GM18861 (cell line): ENCODE data around the gene GYPC.
"Not testable (repeated sequence)": the region's sequence is repeated elsewhere in the genome, so short reads cannot be mapped to it uniquely, and the experiment has no call there.

ENCODE experiments used
- ATAC-seq: cut with Tn5 transposase; IDR thresholded peaks from one replicate; pipeline ENCODE4 v1.9.1; 2021; ENCODE audit not compliant: unreplicated experiment

The GYPC gene

GRCh38 chr2:126668254-126668653 is 12.3 kb downstream of the GYPC start:
- ATAC-seq = no peak

GRCh38 chr2:126669772-126670171 is 13.8 kb downstream of the GYPC start:
- no peak for ATAC-seq

DNA sequence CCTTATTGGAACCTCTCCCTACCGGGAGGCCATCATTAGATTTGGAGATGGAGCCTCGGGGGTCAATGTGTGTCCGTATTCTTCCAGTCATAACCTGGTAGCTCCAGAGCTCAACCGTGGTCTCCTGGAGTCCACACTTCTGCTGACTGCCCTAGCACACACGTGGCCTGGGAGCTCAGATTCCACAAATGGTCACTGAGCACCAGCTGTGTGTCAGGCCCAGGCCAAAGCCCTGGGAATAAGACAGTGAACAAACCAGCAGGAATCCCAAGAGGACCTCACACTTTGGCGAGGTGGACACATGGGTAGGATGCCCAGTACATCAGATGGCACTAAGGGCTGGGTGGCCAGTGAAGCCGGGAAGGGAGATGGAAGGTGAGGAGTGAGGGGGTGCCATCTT is 15.5 kb downstream of the GYPC start:
- no peak for ATAC-seq

DNA sequence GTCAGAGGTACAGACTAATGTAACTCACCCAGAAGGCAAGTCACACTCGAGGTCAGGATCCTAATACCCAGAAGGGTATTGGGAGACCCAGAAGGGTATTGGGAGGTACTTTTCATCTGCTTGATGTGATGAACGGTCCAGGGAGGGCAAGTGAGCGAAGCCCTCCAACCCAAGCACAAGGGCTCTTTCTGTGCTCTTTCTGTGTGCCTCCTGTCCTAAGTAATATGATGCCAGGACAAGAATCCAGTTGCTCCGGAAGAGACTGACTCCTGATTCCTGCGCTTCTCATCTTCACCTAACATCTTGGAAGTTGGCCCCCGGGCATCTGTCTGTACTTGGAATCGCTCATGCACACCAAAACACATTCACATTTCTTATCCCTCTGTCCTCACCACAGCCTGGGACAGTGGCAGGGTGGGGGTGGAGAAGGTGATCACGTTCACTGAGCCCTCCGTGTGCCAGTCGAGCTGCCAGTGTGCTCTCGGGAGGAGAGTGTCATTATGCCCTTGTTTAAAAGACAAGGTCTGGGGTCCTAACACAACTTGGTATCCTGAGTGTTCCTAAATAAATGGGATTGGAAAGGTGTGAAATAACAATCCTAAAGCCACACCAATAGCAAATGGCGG is 17.1 kb downstream of the GYPC start:
- ATAC-seq = no peak

DNA sequence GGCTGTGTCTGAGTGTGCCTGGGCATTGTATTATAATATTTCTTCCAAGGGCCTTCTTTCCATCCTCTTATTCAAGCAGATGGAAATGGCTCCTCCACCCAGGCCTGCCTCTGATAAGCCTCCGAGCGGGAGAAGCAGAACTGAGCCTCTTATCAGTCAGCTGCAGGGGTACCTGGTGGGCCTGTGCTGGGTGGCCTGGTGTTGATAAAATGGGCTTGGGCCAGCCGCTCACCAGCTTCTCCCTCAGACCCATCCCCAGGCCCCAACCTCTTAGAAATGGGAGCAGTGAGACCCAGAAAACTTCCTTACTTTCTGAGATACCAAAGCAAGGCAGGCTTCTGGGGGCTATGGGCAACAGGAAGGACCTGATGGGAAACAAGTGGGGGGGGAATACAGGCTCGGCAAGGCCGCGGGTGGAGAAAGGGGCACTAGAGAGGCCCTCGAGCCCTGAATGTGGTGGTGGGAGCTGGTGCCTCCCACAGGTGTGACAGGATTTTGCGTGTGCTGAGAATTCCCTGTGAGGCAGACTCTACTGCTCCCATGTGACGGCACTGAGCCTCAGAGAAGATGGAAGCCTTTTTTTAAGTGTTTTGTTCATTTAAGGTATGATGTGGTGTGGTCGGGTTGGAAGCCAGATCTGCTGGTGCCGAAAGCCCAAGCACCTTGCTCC is 18.3 kb downstream of the GYPC start:
- ATAC-seq = no peak

- ATAC-seq = no peak
These were observed 19.7 kb downstream of the GYPC start for GRCh38 chr2:126675637-126676036.

- no peak for ATAC-seq
These were observed 20.5 kb downstream of the GYPC start for GRCh38 chr2:126676221-126677175.

DNA sequence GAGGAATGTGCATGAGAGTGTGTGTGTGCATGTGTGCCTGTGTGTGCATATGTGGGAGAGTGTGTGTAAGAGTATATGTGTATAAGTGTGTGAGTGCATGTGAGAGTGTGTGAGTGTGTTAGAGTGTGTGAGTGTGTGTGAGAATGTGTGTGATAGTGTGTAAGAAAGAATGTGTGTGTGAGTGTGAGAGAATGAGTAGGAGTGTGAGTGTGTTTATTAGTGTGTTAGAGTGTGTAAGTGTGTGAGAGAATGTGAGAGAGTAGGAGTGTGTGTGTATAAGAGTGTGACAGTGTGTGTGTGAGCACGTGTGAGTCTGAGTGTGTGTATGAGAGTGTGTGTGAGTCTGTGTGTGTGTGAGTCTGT is 21.2 kb downstream of the GYPC start:
- no peak for ATAC-seq

- no peak for ATAC-seq
These were observed 22.5 kb downstream of the GYPC start for GRCh38 chr2:126678269-126679065.

DNA sequence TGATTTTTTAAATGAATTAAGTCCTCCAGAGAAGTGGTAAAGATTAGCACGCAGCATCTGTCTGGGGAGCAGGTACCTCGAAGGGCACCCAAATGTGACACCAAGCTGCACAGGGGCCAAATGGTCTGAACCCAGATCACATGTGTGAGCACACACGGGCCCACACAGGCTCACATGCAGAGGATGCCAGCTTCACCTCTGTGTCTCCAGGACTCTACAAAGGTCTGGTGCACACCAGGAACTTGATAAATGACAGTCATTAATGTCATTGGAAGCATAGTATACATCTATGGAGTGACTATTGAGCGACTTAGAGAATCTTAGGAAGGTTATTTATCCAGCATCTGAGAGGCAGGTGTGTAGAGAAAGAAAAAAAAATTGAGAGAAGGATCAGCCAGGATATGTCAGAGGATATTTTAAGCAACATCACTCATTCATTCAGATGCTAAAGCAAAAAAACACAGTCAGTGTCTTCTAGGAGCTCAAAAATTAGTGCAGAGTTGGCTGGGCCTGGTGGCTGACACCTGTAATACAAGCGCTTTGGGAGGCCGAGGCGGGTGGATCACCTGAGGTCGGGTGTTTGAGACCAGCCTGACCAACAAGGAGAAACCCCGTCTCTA is 23.2 kb downstream of the GYPC start:
- ATAC-seq = no peak

- ATAC-seq = no peak
These were observed 25.5 kb downstream of the GYPC start for GRCh38 chr2:126681505-126681904.

- ATAC-seq = no peak
These were observed 29.7 kb downstream of the GYPC start for GRCh38 chr2:126685629-126686028.

GRCh38 chr2:126686286-126686685 is 30.3 kb downstream of the GYPC start:
- ATAC-seq = no peak

DNA sequence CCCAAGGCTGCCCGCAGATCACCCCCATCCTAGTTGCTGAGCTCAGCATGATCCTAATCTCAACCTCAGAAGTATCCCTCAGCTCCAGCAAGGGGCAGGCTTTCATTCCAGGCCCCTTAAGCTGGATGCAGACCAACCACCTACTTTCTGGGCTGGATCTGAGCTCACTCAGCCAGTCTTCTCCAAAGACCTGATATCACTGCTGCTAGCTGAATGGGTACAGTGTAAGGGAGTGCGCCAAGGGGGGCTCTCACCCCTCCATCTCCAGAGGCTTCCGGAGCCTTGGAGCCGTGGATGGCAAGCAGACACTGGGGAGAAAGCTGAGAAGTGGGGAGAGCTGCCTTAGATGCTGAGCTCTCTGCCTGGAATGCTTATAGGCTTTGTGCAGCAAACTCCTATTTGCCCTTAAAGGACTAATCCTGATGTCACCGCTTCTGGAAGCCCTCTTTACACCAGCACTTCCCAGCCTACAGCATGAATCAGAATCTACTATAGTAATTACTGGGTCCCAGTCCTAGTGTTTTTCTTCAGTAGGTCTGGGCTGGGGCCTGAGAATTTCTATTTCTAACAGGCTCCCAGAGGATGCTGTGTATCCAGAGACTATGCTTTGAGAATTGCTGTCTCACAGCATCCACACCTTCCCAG is 31.0 kb downstream of the GYPC start:
- no peak for ATAC-seq

GRCh38 chr2:126687503-126687902 is 31.5 kb downstream of the GYPC start:
- no peak for ATAC-seq

GRCh38 chr2:126688594-126688993 is 32.6 kb downstream of the GYPC start:
- not testable (repeated sequence) for ATAC-seq

GRCh38 chr2:126692241-126692640 is 36.3 kb downstream of the GYPC start:
- ATAC-seq = not testable (repeated sequence)

- not testable (repeated sequence) for ATAC-seq
These were observed 37.1 kb downstream of the GYPC start for GRCh38 chr2:126692934-126693592.

- ATAC-seq = no peak
These were observed 40.9 kb downstream of the GYPC start for GRCh38 chr2:126696644-126697520.
